ENCODE results near the gene CAST.
"Not testable (repeated sequence)": the region's sequence is repeated elsewhere in the genome, so short reads cannot be mapped to it uniquely, and the experiment has no call there.

The CAST gene

GRCh38 chr5:96741106-96741505, 78.9 kb downstream of the CAST start:
- DNase-seq (ENCODE audit: extremely low spot score, insufficient read length, low read depth) (no peak), FAIRE-seq (no peak)

GRCh38 chr5:96741891-96742309, 79.7 kb downstream of the CAST start:
- FAIRE-seq (no peak), DNase-seq (ENCODE audit: extremely low spot score, insufficient read length, low read depth) (no peak)

GRCh38 chr5:96742538-96742937, 80.4 kb downstream of the CAST start:
- DNase-seq (ENCODE audit: extremely low spot score, insufficient read length, low read depth) = no peak
- no peak for FAIRE-seq

GRCh38 chr5:96743065-96743768, 81.0 kb downstream of the CAST start:
- no peak for DNase-seq (ENCODE audit: extremely low spot score, insufficient read length, low read depth)
- FAIRE-seq = no peak

GRCh38 chr5:96743805-96744204, 81.6 kb downstream of the CAST start:
- FAIRE-seq (no peak), DNase-seq (ENCODE audit: extremely low spot score, insufficient read length, low read depth) (no peak)

GRCh38 chr5:96744218-96744617, 82.0 kb downstream of the CAST start:
- not testable (repeated sequence) for FAIRE-seq

GRCh38 chr5:96745025-96745424, 82.8 kb downstream of the CAST start:
- FAIRE-seq (no peak), DNase-seq (ENCODE audit: extremely low spot score, insufficient read length, low read depth) (no peak)

More at GRCh38 chr5:96744218-96744617, 82.0 kb downstream of the CAST start:
- DNase-seq (ENCODE audit: extremely low spot score, insufficient read length, low read depth) = not testable (repeated sequence)

- DNase-seq (ENCODE audit: extremely low spot score, insufficient read length, low read depth) = no peak
Measured at GRCh38 chr5:96745844-96746531, 83.8 kb downstream of the CAST start.

GRCh38 chr5:96747720-96748119, 85.5 kb downstream of the CAST start:
- no peak for FAIRE-seq
- DNase-seq (ENCODE audit: extremely low spot score, insufficient read length, low read depth) = no peak

More at GRCh38 chr5:96745844-96746531, 83.8 kb downstream of the CAST start:
- no peak for FAIRE-seq

GRCh38 chr5:96750110-96750822, 88.1 kb downstream of the CAST start:
- no peak for FAIRE-seq

GRCh38 chr5:96751203-96752169, 89.3 kb downstream of the CAST start:
- FAIRE-seq = no peak
- DNase-seq (ENCODE audit: extremely low spot score, insufficient read length, low read depth) = no peak

More at GRCh38 chr5:96750110-96750822, 88.1 kb downstream of the CAST start:
- no peak for DNase-seq (ENCODE audit: extremely low spot score, insufficient read length, low read depth)

GRCh38 chr5:96752341-96753016, 90.3 kb downstream of the CAST start:
- FAIRE-seq (peak; percentile 81), DNase-seq (ENCODE audit: extremely low spot score, insufficient read length, low read depth) (peak; percentile 17)

GRCh38 chr5:96753017-96753397, 90.8 kb downstream of the CAST start:
- FAIRE-seq (no peak), DNase-seq (ENCODE audit: extremely low spot score, insufficient read length, low read depth) (no peak)

- FAIRE-seq = no peak
- DNase-seq (ENCODE audit: extremely low spot score, insufficient read length, low read depth) = no peak
Measured at GRCh38 chr5:96753848-96754247, 91.7 kb downstream of the CAST start.

- FAIRE-seq = no peak
- DNase-seq (ENCODE audit: extremely low spot score, insufficient read length, low read depth) = no peak
Measured at GRCh38 chr5:96755851-96756250, 93.7 kb downstream of the CAST start.

- DNase-seq (ENCODE audit: extremely low spot score, insufficient read length, low read depth) (no peak), FAIRE-seq (no peak)
Measured at GRCh38 chr5:96756985-96757384, 94.8 kb downstream of the CAST start.

GRCh38 chr5:96758621-96759020, 96.4 kb downstream of the CAST start:
- no peak for FAIRE-seq
- no peak for DNase-seq (ENCODE audit: extremely low spot score, insufficient read length, low read depth)

- FAIRE-seq = no peak
- no peak for DNase-seq (ENCODE audit: extremely low spot score, insufficient read length, low read depth)
Measured at GRCh38 chr5:96761618-96762017, 99.4 kb downstream of the CAST start.

- DNase-seq (ENCODE audit: extremely low spot score, insufficient read length, low read depth) (no peak), FAIRE-seq (no peak)
Measured at GRCh38 chr5:96763026-96763425, 100.8 kb downstream of the CAST start.
